Measurements from ENCODE around the gene IFNLR1.

IFNLR1 gene

DNA sequence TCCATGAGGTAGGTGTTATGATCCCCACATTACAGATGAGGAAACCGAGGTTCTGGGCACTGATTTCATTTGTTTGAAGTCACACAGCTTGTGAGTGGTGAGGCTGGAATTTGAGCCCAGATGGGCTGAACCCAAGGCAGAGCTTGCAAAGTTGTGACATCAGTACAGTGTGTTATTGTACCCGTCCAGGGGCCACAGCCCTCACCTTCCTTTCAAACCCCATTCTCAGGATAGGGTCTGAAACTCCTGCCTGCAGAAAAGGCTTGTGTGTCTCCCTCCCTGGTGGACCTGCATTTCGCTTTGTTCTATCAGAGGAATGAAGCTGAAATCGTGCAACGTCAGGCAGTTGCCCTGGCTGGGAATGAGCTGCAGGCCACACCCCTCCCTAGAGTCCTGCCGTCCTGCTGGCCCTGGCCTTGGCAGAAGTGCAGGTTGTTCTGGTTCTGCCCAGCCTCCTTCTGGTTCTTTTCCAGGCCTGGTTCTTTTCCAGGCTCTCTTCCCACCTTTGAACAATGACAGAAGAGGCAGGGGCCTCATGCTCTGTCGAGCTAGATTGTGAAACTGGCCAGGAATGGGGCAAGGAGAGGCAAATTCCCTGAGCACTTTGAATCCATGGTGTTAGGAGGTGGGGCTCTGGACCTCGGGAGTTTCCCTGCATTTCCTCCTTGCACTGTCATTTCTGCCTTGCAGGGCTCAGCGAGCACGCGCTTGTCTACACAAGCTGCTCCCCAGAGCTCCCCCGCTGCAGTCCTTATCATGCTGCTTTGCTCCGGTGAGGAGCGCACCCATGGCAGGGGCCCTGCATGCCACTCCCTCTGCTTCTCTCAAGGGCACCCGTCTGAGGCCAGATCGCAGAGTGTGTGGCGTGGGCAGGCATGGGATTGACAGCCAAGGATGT lies 67.0 kb downstream of the IFNLR1 start:
- DNase-seq: no peak

DNA sequence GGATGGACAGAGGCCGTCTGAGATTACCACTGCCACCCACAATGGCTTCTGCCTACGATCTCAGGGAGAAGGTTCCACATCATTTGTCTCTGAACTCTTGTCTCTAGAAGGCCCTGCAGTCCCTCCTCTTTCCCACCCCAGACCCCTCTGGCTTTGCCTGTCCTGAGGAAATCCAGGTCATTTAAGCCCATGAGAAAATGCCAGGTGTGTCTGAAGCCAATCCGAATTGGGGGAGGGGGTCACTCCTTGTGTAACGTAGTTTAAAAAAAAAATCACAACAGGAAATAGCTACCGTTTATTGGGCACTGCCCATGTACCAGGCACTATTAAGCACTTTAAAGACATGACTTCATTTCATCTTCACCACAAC lies 67.6 kb downstream of the IFNLR1 start:
- no peak for DNase-seq

DNA sequence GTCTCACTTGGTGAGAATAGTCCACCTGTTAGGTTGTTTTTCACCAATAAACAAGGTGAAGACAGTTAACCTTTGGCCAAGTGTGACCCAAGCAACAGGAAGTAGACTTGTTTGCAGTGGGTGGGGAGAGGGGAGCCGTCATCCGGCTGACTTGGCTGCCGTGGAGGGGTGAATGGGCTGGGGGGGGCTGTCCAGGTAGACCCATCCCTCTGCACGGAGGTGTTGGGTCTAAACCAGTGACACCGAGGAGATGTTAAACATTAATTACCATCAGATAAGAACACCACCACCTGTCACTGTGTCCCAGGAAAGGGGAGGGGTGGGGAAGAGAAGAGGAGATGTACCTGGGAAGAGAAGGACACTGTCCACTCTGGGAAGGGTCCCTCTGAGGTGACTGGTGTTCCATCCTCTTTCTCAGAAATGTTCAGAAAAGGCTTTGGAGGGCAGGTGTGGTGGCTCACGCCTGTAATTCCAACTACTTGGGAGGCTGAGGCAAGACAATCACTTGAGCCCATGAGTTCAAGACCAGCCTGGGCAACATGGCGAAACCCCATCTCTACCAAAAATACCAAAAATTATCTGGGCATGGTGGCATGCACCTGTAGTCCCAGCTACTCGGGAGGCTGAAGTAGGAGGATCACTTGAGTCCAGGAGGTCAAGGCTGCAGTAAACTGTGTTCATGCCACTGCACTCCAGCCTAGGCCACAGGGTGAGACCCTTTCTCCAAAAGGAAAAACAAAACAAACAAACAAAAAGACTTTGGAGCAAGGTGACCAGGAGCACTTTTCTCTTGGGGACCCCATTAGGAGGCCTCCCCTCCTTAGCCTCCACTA lies 68.5 kb downstream of the IFNLR1 start:
- no peak for DNase-seq

DNA sequence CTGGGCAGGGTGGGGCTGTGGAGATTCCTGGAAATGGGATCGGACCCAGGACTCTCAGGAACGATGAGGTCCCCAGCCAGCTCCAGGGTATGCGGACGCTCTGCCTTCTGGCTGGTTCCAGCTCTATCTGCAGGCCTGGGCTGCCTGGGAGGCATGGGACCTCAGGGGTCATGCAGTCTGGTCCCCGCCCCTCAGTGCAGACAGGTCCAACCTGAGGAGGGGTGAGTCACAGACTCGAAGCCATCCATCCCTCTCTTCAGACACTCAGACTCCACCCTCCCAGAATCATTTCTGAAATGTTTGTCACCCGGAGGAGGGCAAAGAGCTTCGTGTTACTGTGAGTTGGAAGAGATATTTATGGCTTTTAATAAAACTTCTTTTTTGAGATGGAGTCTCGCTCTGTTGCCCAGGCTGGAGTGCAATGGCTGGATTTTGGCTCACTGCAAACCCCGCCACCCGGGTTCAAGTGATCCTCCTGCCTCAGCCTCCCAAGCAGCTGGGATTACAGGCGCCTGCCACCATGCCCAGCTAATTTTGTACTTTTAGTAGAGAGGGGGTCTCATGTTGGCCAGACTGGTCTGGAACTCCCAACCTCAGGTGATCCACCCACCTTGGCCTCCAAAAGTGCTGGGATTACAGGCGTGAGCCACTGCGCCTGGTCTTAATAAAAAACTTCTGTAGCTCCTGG lies 69.2 kb downstream of the IFNLR1 start:
- DNase-seq: no peak

DNA sequence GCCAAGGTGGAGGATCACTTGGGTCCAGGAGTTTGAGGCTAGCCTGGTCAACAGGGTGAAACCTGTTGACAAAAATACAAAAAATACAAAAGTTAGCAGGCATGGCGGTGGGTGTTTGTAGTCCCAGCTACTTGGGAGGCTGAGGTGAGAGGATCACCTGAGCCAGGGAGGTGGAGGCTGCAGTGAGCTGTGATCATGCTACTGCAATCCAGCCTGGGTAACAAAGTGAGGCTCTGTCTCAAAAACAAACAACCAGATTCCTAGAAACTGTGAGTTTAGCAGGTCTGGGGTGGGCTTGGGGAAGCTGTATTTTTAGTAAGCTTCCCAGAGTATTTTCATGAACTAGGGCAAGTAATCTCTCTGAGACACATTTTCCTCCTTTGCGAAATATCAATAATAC lies 70.0 kb downstream of the IFNLR1 start:
- DNase-seq: no peak

DNA sequence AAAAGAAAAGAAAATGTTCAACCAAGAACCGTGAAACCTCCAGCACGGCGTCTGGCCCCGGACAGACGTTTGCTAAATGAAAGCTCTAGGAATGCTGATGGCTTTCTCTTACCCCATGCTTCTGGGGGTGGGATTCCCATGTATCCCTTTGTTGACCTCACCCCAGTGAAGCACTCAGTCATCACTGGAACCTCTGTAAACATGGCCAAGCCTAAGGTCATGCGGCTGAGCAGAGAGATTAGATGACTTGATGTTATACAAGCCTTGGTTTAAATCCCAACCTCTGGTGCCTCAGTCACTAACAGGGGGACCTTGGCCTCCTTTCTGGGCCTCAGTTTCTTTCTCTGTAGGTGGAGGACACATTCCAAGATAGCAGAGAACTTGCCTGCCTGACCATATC lies 72.3 kb downstream of the IFNLR1 start:
- DNase-seq: no peak

DNA sequence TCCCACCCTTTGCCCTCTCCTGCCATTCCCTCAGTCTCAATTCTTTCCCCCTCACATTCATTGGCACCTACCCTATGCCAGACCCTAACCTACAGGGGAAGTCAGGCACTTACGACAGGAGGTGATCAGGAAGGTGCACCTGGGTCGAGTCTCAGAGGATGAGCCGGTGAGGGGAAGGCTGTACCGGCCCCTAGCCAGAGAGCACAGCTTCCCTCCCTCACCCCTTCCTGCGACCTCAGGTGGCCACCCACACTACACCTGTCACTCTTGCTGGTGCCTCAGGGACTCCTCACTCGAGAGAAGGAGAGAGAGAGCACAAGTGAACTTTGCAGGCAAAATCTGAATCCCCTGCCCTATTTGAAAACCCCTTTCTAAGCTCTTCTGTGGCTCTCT lies 73.5 kb downstream of the IFNLR1 start:
- no peak for DNase-seq

DNA sequence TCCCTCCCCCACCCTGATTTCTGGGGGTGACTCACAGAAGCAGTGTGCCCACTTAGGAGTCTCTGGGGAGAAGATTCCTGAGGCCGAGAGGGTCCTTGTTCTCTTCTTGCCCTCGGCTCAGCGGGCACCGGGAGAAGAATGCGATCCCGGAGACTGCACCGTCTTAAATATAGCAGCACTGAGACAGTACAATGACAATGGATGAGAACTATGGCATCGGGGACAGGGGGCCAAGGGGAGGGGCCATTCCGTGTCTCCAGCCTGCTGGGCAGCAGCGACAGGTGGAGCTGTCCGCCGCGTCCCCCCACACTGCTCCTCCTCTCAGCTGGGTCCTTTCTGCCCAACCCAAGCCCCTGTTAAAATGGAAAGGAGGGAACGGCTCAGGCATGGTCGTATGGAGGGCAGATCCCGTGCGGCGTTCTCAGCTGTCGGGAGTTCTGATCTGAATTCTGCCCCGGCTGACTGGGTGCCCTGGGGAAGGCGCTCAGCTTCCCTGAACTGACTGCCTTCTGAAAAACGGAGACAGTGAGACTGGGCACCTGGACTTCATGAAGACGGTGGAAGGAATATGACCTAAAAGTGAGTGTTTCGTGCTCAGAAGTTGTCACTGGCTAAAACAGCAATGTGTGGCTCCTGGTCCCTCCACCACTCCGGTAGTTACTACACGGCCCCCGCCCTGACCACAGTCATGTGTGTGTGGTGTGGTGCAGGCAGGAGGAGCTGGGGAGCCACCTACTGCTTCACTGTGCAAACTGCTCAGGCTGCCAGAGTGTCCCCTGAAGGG lies 74.9 kb downstream of the IFNLR1 start, which contains the start of gene MYOM3:
Gene MYOM3 (minus strand): TSS at position 140 of the 784 bp plus-strand sequence. CDS start 3,499 bp downstream, outside the sequence.
- no peak for DNase-seq

DNA sequence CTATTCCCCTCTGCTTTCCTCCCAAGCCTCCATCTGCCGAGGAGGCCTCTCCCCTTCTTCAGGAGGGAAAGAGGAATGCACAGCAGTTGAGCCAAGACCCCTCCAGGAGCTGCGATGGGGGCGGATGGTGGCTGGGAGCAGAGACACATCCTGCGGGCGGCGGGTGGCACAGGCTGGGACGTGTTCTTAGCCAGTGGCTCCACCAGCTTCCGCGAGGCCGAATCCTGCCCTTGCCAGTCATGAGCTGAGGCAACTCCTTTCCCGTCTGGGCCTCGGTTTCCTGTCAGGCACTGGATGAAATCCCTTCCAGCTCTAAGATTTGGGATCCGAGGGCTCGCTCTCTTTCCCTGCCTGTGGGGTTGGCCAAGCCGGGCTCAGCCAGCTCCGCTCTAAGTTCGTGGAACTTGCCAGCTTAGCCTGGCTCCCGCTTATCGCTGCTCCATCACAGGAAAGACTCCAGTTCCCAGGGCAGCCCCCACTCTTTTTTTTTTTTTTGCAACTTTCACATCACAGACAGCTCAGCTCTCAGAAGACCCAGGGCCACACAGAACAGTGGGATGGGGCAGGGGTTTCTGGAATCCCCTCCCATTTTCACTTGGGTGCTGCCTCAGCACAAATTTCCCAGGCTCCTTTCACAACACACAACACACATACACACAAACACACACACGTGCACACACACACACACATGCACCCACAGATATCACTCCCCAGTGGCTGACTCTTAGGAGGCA lies 75.7 kb downstream of the IFNLR1 start:
- DNase-seq: no peak

DNA sequence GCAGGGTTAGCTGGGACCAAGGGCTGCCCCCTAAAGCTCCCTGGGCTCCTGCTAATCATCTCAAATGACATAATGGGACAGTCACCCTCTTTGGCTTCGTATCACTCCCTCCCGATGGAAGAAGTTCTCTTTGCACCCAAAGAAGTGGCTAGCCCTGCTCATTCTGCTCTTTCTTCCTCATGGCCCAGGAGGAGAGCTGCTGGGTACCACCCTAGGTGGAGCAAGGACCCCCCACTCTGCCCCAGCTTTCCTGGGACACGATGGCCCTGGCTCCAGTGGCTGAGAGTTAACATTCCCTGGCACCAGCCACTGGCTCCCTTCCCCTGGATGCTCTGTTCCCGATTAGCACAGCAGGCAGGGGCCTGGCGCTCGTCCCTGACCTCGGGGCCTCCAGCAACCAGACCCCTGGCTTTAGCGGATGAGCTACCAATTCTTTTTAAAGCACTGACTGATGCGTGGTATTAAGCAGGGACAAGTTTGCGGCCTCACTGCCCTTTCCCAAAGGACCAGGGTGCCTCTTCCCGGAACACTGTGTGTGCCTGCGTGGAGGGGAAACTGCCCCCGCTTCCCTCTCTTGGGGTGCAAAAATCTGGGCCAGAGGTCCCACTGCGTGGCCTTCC lies 76.3 kb downstream of the IFNLR1 start:
- no peak for DNase-seq

DNA sequence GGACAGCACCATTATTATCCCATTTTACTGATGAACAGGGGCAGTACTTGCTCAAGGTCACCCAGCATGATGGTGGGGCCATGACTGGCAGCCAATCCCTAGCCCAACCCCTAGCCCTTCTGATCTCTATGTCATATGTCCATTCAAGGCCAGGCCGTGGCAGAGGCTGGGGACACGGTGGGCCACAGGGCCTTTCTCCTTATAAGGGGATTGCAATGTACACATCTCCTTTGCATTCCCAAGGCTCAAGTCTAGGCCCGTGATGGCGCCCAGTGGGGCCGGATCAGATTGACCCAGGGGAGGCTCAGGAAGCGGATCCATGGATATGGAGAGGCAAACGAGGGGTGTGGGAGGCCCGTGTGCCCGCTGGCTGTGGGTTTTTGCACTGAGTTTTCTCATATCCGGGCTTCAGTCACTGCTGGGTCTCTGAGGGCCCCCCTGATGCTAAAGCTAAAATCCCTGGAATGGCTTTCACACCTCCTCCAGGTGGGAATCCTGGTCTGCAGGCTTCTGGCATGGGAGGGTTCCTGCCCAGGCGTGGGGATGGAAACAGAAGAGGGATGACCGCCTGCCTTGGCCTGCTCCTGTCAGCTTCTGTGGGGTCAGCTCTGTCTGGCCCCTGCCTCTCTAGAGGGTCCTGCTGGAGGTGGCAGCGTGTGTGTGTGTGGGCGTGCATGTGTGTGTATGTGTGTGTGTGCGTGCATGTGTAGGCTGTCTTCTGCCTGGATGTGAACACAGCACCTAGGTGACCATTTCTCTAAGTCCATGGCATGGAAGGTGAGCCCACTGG lies 77.2 kb downstream of the IFNLR1 start:
- DNase-seq: no peak

DNA sequence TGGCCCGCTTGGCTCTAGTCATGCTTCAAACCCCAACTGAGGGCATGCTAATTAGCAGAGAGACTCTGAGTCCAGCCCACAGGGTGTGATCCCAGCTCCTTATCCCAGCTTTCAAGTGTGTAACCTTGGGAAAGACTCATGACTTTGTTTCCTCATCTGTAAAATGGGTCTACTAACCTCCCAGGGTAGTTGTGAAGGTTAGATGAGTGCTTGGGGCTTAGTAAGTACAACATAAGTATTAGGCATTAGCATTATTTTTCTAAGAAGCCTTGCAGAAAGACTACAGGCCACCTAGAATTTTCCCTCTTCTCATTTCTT lies 78.0 kb downstream of the IFNLR1 start:
- no peak for DNase-seq

DNA sequence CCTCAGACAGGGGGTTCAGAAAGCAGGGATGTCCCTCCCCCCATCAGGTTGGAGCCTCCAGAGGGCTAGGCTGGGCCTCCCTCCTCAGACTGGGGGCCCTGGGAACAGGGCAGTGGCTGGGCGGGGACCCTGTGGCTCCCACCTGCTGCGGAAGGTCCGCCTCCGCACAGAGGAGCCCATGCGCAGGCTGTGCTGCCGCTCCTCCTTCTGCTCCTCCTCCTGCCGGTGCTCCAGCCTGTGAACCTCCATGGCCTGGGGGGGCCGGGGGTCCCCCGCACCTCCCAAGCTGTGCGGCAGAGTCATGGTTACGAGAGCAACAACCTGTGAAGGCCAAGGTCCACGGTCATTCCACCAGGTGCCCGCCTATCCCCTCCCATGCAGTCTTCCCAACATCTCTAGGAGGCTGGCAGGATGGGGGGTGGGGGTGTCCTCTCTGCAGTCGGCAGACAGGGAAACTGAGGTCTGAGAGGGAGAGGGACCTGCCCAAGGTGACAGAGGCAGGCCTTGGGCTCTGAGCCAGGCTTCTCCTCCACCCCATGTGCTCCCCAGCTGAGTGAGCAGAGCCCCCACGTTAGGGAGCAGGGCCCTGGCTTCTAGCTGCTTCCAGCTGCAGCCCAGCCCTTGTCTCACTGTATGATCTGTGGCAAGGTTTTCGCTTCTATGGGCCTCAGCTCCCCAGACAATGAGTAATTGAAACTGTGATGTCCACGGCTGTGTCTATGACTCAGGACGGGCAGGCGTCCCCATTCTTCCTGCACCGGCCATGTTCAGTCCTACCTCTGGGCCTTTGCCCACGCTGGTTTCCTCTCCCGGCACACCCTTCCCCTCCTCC lies 78.5 kb downstream of the IFNLR1 start:
- DNase-seq: no peak

DNA sequence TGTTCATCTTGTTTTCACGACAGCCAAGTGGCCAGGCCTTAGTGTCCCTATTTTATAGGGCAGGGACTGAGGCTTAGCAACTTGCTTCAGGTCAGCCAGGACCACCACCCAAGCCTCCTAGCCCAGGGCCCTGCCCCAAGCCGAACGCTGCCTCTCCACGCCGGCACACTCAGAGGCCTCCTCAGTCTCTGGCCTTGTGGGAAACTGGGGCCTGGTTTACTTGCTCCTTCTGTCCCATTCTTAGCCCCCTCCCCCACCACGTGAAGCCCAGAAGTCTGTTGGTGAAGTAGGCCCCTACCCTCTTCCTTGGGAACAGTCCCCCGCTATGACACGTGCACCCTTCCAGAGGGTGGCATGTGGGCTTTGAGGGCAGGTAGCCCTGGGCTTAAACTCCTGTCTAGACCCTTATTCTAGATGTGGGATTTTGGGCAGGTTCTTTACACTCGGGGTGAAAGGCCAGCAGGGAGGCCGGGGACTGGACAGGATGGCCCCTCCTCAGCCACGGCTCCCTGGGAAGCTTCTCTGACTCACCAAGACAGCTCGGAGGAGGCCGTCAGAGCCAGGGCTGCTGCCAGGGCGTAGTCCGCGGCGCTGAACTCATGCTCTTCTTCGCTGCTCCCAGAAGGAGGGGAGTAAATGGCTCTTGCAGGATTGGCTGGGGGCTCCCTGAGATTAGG lies 79.5 kb downstream of the IFNLR1 start:
- DNase-seq: no peak

DNA sequence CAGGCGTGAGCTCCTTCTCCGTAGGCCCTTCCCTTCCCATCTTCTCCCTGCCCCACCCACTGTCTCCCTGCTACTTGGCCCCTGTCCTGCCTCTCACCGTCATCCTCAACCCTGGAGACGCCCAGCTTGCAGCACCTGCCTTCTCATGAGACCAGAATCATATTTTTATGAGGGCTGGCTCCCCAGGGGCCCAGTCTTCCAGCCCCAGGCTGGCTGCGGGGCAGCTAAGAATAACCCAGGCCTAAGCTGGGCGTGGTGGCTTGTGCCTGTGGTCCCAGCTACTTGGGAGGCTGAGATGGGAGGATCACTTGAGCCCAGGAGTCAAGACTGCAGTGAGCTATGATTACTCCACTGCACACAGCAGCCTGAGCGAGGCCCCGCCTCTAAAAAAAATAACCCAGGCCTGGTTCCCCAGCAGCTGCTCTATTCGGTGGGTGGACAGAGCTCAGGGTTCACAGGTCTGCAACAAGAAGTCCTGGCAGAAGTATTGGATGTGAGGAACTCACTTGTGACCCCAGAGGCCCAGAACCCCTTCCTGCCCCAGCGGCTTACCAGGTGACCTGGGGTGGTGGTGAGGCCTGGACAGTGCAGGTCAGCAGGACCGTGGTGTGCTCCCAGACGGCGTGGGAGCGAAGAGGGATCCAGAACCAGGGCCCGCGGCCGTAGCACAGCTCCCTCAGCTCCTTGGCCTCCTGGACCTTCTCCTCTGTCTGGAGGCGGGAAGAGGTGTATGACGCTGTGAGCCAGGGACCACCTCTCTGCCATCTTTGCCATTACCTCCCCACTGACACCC lies 81.5 kb downstream of the IFNLR1 start:
- DNase-seq: no peak

DNA sequence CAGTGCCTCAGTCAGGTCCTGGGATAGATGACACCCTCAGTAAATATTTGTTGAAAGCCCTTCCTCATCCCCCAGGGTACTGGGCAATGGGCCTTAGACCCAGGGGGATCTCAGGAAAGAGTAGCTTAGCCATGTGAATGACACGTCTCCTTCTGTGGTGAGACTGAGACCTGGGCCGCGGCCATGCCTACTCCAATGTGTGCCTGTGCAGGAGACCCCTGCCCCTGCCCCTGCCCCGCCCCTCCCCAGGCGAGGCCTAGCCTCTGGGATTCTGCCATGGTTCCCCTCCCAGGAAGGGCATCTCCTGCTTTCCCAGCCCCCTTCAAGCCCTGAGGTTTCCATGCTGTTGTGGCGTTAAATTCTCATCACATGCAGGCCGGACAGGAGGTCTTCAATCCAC lies 82.2 kb downstream of the IFNLR1 start:
- no peak for DNase-seq

Measured in GF-D8 (cell line).